GM12874 (cell line): ENCODE measurements around the gene ZBTB49.

Experiments
- TF ChIP-seq, protein P1 (sequence below): IDR thresholded peaks from 2 replicates; pipeline ENCODE4 v1.5.1; 2011; ENCODE audit warnings: low read depth, mild to moderate bottlenecking, control low read depth, low read length, moderate library complexity; ENCODE audit not compliant: insufficient read depth

The ZBTB49 gene

DNA sequence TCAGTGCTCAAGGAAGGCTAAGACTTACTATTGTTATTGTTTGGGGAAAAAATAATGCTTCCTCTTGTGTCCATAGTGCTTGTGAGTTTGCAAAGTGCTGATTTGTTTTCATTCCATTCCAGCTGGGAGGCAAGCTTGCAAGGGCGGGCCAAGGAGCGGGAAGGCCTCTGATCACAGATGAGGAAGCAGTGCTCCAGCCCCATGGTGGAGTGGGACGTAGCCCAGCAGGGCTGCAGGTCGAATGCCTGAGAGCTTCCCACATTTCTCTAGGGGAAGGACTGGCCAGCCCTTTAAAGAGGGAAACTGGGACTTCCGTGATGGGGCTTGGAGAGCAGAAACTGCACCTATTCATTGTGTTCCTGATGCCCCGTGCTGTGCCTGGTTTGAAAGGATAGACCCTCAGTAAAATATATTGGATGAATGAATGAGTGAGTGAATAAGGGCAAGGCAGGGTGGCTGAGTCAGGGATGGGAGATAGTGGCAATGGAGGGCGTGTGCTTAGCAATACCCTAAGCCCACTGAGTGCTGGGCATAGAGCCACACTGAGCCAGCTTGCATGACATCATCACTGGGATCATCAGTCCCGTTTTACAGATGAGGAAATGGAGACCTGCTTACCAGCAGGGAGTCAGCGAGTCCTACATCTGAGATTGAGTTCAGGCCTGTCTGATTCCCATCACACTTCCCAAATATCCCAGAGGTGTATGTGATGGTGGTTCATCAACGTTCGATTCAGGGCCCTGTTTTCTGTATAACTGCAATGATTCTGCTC lies 78.9 kb downstream of the ZBTB49 start:
- TF ChIP-seq, protein P1, sequence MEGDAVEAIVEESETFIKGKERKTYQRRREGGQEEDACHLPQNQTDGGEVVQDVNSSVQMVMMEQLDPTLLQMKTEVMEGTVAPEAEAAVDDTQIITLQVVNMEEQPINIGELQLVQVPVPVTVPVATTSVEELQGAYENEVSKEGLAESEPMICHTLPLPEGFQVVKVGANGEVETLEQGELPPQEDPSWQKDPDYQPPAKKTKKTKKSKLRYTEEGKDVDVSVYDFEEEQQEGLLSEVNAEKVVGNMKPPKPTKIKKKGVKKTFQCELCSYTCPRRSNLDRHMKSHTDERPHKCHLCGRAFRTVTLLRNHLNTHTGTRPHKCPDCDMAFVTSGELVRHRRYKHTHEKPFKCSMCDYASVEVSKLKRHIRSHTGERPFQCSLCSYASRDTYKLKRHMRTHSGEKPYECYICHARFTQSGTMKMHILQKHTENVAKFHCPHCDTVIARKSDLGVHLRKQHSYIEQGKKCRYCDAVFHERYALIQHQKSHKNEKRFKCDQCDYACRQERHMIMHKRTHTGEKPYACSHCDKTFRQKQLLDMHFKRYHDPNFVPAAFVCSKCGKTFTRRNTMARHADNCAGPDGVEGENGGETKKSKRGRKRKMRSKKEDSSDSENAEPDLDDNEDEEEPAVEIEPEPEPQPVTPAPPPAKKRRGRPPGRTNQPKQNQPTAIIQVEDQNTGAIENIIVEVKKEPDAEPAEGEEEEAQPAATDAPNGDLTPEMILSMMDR, result no peak
